ENCODE measurements around the gene BCL2.

Gene BCL2

GRCh38 chr18:63244607-63245006 lies 75.0 kb downstream of the BCL2 start:
- no peak overlapping the region for H3K9ac ChIP-seq (ENCODE audit: low read length)
- TF ChIP-seq EZH2phosphoT487 (IDR thresholded peaks at IDR 0.05; ENCODE audit: low read depth) (no peak), CTCF (IDR thresholded peaks at IDR 0.05; ENCODE audit: low read depth, low read length) (no peak)
- no peak overlapping the region for H3K27ac ChIP-seq (ENCODE audit: low read length)
- no peaks in the 10 kb centered on the region for H3K9me3 ChIP-seq (ENCODE audit: insufficient read depth, low read length)
- peaks cover 99% of the 10 kb centered on the region for H3K79me2 ChIP-seq (ENCODE audit: low read length)
- no peak overlapping the region for H2AFZ ChIP-seq (ENCODE audit: low read depth, low read length)
- no peak overlapping the region for H3K4me3 ChIP-seq (ENCODE audit: low read length)
- no peaks in the 10 kb centered on the region for H3K4me1 ChIP-seq (ENCODE audit: low read length)
- H3K4me2 ChIP-seq (ENCODE audit: low read length), result no peak overlapping the region
- no peaks in the 10 kb centered on the region for H3K27me3 ChIP-seq (ENCODE audit: low read depth, low read length)
- H4K20me1 ChIP-seq (ENCODE audit: insufficient read depth, low read length), result peaks cover 98% of the 10 kb centered on the region
- H3K36me3 ChIP-seq (replicated peaks; ENCODE audit: low read depth, low read length), result peaks cover 66% of the 10 kb centered on the region

GRCh38 chr18:63241760-63242159 lies 77.8 kb downstream of the BCL2 start:
- no peak for TF ChIP-seq CTCF (IDR thresholded peaks at IDR 0.05; ENCODE audit: low read depth, low read length)
- TF ChIP-seq EZH2phosphoT487 (IDR thresholded peaks at IDR 0.05; ENCODE audit: low read depth), result no peak
- Histone ChIP-seq H3K79me2 (ENCODE audit: low read length) (peaks cover 100% of the 10 kb centered on the region), H2AFZ (ENCODE audit: low read depth, low read length) (no peak overlapping the region), H3K27ac (ENCODE audit: low read length) (no peak overlapping the region), H3K9me3 (ENCODE audit: insufficient read depth, low read length) (peaks cover 10% of the 10 kb centered on the region; the same call in 1 of the 2 replicates), H3K9ac (ENCODE audit: low read length) (no peak overlapping the region), H3K36me3 (replicated peaks; ENCODE audit: low read depth, low read length) (peaks cover 72% of the 10 kb centered on the region), H3K4me1 (ENCODE audit: low read length) (no peaks in the 10 kb centered on the region; the same call in 1 of the 2 replicates), H3K4me3 (ENCODE audit: low read length) (no peak overlapping the region), H3K4me2 (ENCODE audit: low read length) (no peak overlapping the region), H3K27me3 (ENCODE audit: low read depth, low read length) (no peaks in the 10 kb centered on the region), H4K20me1 (ENCODE audit: insufficient read depth, low read length) (peaks cover 98% of the 10 kb centered on the region)

GRCh38 chr18:63241317-63241712 lies 78.3 kb downstream of the BCL2 start:
- Histone ChIP-seq H3K36me3 (replicated peaks; ENCODE audit: low read depth, low read length) (peaks cover 72% of the 10 kb centered on the region), H3K27ac (ENCODE audit: low read length) (no peak overlapping the region), H4K20me1 (ENCODE audit: insufficient read depth, low read length) (peaks cover 97% of the 10 kb centered on the region), H3K9me3 (ENCODE audit: insufficient read depth, low read length) (peaks cover 14% of the 10 kb centered on the region; the same call in 1 of the 2 replicates), H3K4me3 (ENCODE audit: low read length) (no peak overlapping the region), H2AFZ (ENCODE audit: low read depth, low read length) (no peak overlapping the region), H3K9ac (ENCODE audit: low read length) (no peak overlapping the region), H3K27me3 (ENCODE audit: low read depth, low read length) (no peaks in the 10 kb centered on the region), H3K4me1 (ENCODE audit: low read length) (peaks cover 4% of the 10 kb centered on the region), H3K79me2 (ENCODE audit: low read length) (peaks cover 100% of the 10 kb centered on the region), H3K4me2 (ENCODE audit: low read length) (no peak overlapping the region)
- no peak for TF ChIP-seq EZH2phosphoT487 (IDR thresholded peaks at IDR 0.05; ENCODE audit: low read depth)
- no peak for TF ChIP-seq CTCF (IDR thresholded peaks at IDR 0.05; ENCODE audit: low read depth, low read length)

- Histone ChIP-seq H4K20me1 (ENCODE audit: insufficient read depth, low read length) (peaks cover 95% of the 10 kb centered on the region), H3K27me3 (ENCODE audit: low read depth, low read length) (no peaks in the 10 kb centered on the region), H3K27ac (ENCODE audit: low read length) (no peak overlapping the region), H3K9ac (ENCODE audit: low read length) (no peak overlapping the region), H3K4me1 (ENCODE audit: low read length) (peaks cover 10% of the 10 kb centered on the region), H3K9me3 (ENCODE audit: insufficient read depth, low read length) (peaks cover 18% of the 10 kb centered on the region; the same call in 1 of the 2 replicates), H2AFZ (ENCODE audit: low read depth, low read length) (no peak overlapping the region), H3K79me2 (ENCODE audit: low read length) (peaks cover 99% of the 10 kb centered on the region), H3K4me3 (ENCODE audit: low read length) (no peak overlapping the region), H3K36me3 (replicated peaks; ENCODE audit: low read depth, low read length) (peaks cover 72% of the 10 kb centered on the region), H3K4me2 (ENCODE audit: low read length) (no peak overlapping the region)
- TF ChIP-seq EZH2phosphoT487 (IDR thresholded peaks at IDR 0.05; ENCODE audit: low read depth) (no peak), CTCF (IDR thresholded peaks at IDR 0.05; ENCODE audit: low read depth, low read length) (no peak)
Observed at GRCh38 chr18:63240531-63241316, 78.8 kb downstream of the BCL2 start.
